ENCODE results near the gene OSMR.

OSMR gene

DNA sequence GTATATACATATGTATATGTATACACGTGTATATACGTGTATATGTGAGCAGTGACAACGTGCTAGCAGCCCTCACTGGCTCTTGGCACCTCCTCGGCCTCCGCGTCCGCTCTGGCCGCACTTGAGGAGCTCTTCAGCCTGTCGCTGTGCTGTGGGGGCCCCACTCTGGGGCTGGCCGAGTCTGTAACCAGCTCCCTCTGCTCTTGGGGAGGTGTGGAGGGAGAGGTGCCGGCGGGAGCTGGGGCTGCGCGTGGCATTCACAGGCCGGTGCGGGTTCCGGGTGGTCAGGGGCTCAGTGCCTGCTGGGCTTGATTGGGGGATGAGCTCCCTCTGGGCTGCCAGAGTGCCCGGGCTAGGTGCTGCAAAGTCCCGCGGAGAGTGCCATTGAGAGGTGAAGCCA is 24.1 kb upstream of the OSMR start:
- TF ChIP-seq, protein P1, sequence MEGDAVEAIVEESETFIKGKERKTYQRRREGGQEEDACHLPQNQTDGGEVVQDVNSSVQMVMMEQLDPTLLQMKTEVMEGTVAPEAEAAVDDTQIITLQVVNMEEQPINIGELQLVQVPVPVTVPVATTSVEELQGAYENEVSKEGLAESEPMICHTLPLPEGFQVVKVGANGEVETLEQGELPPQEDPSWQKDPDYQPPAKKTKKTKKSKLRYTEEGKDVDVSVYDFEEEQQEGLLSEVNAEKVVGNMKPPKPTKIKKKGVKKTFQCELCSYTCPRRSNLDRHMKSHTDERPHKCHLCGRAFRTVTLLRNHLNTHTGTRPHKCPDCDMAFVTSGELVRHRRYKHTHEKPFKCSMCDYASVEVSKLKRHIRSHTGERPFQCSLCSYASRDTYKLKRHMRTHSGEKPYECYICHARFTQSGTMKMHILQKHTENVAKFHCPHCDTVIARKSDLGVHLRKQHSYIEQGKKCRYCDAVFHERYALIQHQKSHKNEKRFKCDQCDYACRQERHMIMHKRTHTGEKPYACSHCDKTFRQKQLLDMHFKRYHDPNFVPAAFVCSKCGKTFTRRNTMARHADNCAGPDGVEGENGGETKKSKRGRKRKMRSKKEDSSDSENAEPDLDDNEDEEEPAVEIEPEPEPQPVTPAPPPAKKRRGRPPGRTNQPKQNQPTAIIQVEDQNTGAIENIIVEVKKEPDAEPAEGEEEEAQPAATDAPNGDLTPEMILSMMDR (IDR thresholded peaks at IDR 0.05; ENCODE audit: extremely low read depth, missing control alignments) = no peak
- DNase-seq (ENCODE audit: low spot score) = no peak

DNA sequence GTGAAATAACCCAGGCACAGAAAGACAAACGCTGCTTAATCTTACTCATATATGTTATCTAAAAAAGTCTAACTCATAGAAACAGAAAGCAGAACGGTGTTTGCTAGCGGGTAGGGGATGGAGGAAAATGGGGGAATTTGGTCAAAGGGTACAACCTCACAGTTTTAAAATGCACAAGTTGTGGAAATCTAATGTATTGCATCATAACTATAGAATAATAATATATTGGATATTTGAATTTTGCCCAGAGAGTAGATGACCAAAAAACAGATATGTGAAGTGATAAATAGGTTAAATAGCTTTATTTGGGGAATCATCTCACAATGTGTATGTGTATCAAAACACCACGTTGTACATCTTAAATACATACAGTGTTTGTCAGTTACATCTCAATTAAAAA is 22.3 kb upstream of the OSMR start:
- TF ChIP-seq, protein P1 (IDR thresholded peaks at IDR 0.05; ENCODE audit: extremely low read depth, missing control alignments) = no peak
- DNase-seq (ENCODE audit: low spot score) = no peak

DNA sequence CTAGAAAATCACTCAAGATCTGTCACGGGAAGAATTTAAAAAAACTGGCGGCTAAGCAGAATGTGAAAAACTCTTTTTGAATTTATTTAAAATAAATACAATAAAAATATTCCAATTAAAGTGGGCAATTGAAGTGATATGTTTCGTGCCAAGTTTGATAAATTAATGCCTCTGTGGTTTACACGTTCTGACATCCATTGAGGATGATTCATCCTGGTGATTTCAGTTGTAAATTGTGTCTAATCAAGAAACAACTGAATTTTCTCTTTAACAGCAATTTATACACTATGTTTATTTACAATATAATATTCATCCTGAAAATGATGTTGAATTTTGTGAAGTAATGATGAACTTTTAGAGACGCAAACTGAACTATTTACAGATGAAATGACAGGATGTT is 21.0 kb upstream of the OSMR start:
- TF ChIP-seq, protein P1 (IDR thresholded peaks at IDR 0.05; ENCODE audit: extremely low read depth, missing control alignments) = no peak
- no peak for DNase-seq (ENCODE audit: low spot score)

DNA sequence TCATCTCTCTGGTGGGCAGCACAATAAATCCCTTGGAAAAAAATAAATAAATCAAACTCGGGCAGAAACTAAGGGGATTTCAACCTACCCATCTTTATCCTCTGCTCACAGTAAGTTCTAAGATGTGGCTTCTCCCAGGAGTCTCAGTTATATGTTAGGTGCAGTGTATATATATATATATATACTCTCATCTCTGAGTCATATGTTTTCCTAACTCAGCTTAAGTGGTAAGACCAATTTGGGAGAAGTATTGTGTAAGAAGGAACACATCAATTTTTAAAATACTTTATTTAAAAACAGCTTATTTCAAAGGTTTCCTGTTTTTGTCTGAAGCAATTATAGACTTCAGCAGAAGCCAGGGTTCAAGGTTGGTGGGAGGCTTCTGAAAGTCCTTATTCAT is 20.3 kb upstream of the OSMR start:
- DNase-seq (ENCODE audit: low spot score) = no peak
- TF ChIP-seq, protein P1 (IDR thresholded peaks at IDR 0.05; ENCODE audit: extremely low read depth, missing control alignments) = no peak

DNA sequence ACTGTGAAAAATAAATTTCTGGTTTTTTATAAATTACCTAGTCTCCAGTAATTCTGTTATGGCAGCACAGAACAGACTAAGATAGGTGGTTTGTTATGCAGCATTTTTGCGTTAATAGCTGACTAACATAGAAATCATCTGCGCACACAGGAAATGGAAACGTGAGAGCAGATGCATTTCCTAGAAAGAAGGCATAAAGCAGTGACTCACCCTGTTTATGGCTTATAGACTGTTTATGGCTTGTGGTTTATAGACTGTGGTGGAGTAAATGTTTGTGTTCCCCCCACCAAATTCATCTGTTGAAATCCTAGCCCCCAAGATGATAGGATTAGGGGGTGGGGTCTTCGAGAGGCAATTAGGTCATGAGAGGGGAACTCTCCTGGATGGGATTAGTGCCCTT is 18.3 kb upstream of the OSMR start:
- no peak for DNase-seq (ENCODE audit: low spot score)
- TF ChIP-seq, protein P1 (IDR thresholded peaks at IDR 0.05; ENCODE audit: extremely low read depth, missing control alignments) = no peak

DNA sequence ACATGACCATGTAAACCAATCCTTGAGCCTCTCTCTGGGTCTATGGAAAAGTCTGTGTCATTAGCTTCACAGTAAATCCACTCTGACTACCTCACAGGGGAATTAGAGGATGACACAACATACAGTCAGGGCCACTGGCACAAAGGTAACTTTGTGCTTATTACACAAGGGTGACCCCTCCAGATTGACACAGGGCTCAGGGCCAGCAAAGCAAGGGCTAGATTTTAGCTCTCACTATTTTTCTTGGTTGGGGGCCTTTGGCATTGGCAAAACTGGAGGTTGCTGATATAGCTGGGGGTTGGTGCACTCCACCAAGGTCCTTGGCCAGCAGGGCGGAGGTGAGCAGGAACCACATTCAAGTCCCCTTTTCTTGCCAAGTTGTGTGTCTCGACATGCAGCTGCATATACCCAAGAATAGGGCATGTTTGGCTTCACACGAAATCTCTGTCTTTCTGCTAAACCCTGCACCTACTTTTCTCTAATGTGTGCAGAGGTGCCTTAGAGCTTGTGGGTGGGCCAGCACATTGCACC is 15.2 kb upstream of the OSMR start:
- DNase-seq (ENCODE audit: low spot score) = no peak
- TF ChIP-seq, protein P1 (IDR thresholded peaks at IDR 0.05; ENCODE audit: extremely low read depth, missing control alignments) = no peak

DNA sequence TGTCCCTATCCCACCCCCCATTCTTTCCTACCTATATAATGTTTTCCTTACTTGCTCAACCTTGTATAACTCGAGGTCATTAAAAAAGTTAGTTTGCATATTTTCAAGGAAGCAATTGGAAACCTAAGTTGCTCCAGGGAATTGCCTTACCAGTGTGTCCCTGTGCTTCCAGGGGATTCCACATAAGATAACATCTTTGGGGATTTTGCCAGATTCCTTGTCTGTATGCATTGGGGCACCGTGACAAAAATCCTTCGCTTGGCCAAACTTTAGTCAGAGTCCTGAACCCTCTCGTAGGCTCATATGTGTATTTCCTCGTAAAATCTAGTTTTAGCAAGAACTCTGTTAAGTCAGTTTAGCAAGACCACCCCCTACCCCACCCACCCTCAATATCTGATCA is 14.7 kb upstream of the OSMR start:
- DNase-seq (ENCODE audit: low spot score) = no peak
- TF ChIP-seq, protein P1 (IDR thresholded peaks at IDR 0.05; ENCODE audit: extremely low read depth, missing control alignments) = no peak

Measured in GM20000 (cell line).